Caco-2 (cell line): ENCODE data around the gene RPS18. TPM values are rescaled to one million over a fixed set of nuclear protein-coding genes. Genes with fewer than 3 reads are reported as not detected.

Experiments used
- BruUV-seq: library from RNA; stranded (reverse); fragments of 400-500 nt; replicated peaks from 2 replicates; lab custom pipeline; 2021; lab: Mats Ljungman, UMichigan
- CTCF ChIA-PET: fragments of 300-600 bp; sonication (Branson Sonifier 250); formaldehyde crosslinking; loops from one replicate; lab custom pipeline; 2022; ENCODE audit warnings: antibody characterized with exemption; lab: Charles Lee
- POLR2A ChIA-PET: fragments of 300-600 bp; sonication (Branson Sonifier 250); formaldehyde crosslinking; loops from one replicate; lab custom pipeline; 2022; ENCODE audit warnings: antibody characterized with exemption; lab: Charles Lee
- DNase-seq, 2 experiments: peaks; one replicate each; pipeline versions ENCODE4 v3.0.0 to v3.0.0-alpha.2; 2020 to 2022
- H3K27me3 ChIP-seq: replicated peaks from 2 replicates; pipeline ENCODE4 v1.6.0; 2011; ENCODE audit warnings: low read length; ENCODE audit not compliant: control insufficient read depth, insufficient read depth
- H3K36me3 ChIP-seq: 2 replicates; pipeline ENCODE4 v1.5.1; 2011; ENCODE audit warnings: low read length; ENCODE audit not compliant: control insufficient read depth, insufficient read depth
- H3K4me1 ChIP-seq: fragments of 250-450 bp; sonication (Bioruptor Pico); 2 replicates; pipeline ENCODE4 v1.5.1; 2020; ENCODE audit warnings: mild to moderate bottlenecking
- H3K4me3 ChIP-seq: 2 replicates; pipeline ENCODE4 v1.5.1; 2011; ENCODE audit warnings: low read depth, mild to moderate bottlenecking, control low read depth, low read length
- H3K9me3 ChIP-seq: fragments of 250-450 bp; sonication (Bioruptor Pico); 2 replicates; pipeline ENCODE4 v1.5.1; 2020; ENCODE audit warnings: mild to moderate bottlenecking, moderate library complexity
- H3K27ac Mint-ChIP-seq: one replicate; pipeline ENCODE4 v1.8.0; 2022; ENCODE audit warnings: mixed read lengths; ENCODE audit not compliant: unreplicated experiment
- H3K27me3 Mint-ChIP-seq: one replicate; pipeline ENCODE4 v1.8.0; 2022; ENCODE audit warnings: mixed read lengths; ENCODE audit not compliant: insufficient read depth, unreplicated experiment
- H3K36me3 Mint-ChIP-seq: one replicate; pipeline ENCODE4 v1.8.0; 2022; ENCODE audit warnings: mild to moderate bottlenecking, mixed read lengths; ENCODE audit not compliant: insufficient read depth, unreplicated experiment
- H3K4me1 Mint-ChIP-seq: one replicate; pipeline ENCODE4 v1.8.0; 2022; ENCODE audit warnings: low read depth, mixed read lengths; ENCODE audit not compliant: unreplicated experiment
- H3K4me3 Mint-ChIP-seq: one replicate; pipeline ENCODE4 v1.8.0; 2022; ENCODE audit warnings: mild to moderate bottlenecking, moderate library complexity, mixed read lengths; ENCODE audit not compliant: unreplicated experiment
- H3K9me3 Mint-ChIP-seq: one replicate; pipeline ENCODE4 v1.8.0; 2022; ENCODE audit warnings: mixed read lengths; ENCODE audit not compliant: unreplicated experiment
- intact Hi-C: fragments of 100-400 bp; cut with micrococcal nuclease; formaldehyde crosslinking; loops from one replicate; pipeline ENCODE4 v1.10.0; 2022; ENCODE audit not compliant: unreplicated experiment
- total RNA-seq: library from RNA; stranded (reverse); gene quantifications from 2 replicates; pipeline ENCODE4 v1.2.3, GENCODE V29; 2022
- TF ChIP-seq, protein P1 (sequence below), 2 experiments: fragments of 200-600 bp in 1 of 2; IDR thresholded peaks; 1 replicate in 1 of 2; 2 replicates in 1 of 2; pipeline versions ENCODE4 v1.5.1 to v1.8.0; 2011 to 2022; ENCODE audit warnings: antibody characterized with exemption in 1 of 2, control low read depth in 1 of 2, inconsistent platforms in 1 of 2, low read depth in 1 of 2, low read length in 1 of 2, mild to moderate bottlenecking in 1 of 2, moderate library complexity in 1 of 2; ENCODE audit not compliant: insufficient read depth in 1 of 2, severe bottlenecking in 1 of 2, unreplicated experiment in 1 of 2

RPS18 gene
- total RNA-seq, 1 experiment from 2014 or later = 2,340 TPM

GRCh38 chr6:33248643-33248931 is 23.3 kb upstream of the RPS18 start:
- H3K36me3 Mint-ChIP-seq = peaks cover 27% of the 10 kb centered on the region
- peaks cover 10% of the 10 kb centered on the region for H3K4me1 Mint-ChIP-seq
- ChIA-PET CTCF (interaction anchor here (0.7 to 2.1 kb wide), 12 partner anchors 12 to 538 kb away, joined by 3 to 15 read pairs (median 5); partner anchors contain the start of genes HSD17B8 and RING1), POLR2A (interaction anchor here (1.0 to 2.7 kb wide), 2 partner anchors 41 to 277 kb away, joined by 3 to 16 read pairs; partner anchors contain the start of gene RING1)
- Histone ChIP-seq H3K4me3 (peak overlapping the region; percentile 35), H3K36me3 (no peaks in the 10 kb centered on the region; the same call in 1 of the 2 replicates), H3K4me1 (peaks cover 5% of the 10 kb centered on the region; the same call in 1 of the 2 replicates), H3K9me3 (no peaks in the 10 kb centered on the region), H3K27me3 (no peaks in the 10 kb centered on the region)
- H3K27ac Mint-ChIP-seq = peak overlapping the region; percentile 75
- TSS peak; percentile 48 for BruUV-seq
- H3K9me3 Mint-ChIP-seq = no peaks in the 10 kb centered on the region
- intact Hi-C loops = loop anchor here (1.0 to 2.0 kb wide), 4 partner anchors 43 to 234 kb away; no protein-coding TSS in a partner anchor
- no peaks in the 10 kb centered on the region for H3K27me3 Mint-ChIP-seq
- TF ChIP-seq, protein P1, sequence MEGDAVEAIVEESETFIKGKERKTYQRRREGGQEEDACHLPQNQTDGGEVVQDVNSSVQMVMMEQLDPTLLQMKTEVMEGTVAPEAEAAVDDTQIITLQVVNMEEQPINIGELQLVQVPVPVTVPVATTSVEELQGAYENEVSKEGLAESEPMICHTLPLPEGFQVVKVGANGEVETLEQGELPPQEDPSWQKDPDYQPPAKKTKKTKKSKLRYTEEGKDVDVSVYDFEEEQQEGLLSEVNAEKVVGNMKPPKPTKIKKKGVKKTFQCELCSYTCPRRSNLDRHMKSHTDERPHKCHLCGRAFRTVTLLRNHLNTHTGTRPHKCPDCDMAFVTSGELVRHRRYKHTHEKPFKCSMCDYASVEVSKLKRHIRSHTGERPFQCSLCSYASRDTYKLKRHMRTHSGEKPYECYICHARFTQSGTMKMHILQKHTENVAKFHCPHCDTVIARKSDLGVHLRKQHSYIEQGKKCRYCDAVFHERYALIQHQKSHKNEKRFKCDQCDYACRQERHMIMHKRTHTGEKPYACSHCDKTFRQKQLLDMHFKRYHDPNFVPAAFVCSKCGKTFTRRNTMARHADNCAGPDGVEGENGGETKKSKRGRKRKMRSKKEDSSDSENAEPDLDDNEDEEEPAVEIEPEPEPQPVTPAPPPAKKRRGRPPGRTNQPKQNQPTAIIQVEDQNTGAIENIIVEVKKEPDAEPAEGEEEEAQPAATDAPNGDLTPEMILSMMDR (IDR thresholded peaks at IDR 0.05; ENCODE audit: insufficient read depth in 1 of 2, low read depth in 1 of 2, low read length in 1 of 2, severe bottlenecking in 1 of 2, unreplicated experiment in 1 of 2) = no peak
- H3K4me3 Mint-ChIP-seq = peak overlapping the region; percentile 85
- no peak for DNase-seq

DNA sequence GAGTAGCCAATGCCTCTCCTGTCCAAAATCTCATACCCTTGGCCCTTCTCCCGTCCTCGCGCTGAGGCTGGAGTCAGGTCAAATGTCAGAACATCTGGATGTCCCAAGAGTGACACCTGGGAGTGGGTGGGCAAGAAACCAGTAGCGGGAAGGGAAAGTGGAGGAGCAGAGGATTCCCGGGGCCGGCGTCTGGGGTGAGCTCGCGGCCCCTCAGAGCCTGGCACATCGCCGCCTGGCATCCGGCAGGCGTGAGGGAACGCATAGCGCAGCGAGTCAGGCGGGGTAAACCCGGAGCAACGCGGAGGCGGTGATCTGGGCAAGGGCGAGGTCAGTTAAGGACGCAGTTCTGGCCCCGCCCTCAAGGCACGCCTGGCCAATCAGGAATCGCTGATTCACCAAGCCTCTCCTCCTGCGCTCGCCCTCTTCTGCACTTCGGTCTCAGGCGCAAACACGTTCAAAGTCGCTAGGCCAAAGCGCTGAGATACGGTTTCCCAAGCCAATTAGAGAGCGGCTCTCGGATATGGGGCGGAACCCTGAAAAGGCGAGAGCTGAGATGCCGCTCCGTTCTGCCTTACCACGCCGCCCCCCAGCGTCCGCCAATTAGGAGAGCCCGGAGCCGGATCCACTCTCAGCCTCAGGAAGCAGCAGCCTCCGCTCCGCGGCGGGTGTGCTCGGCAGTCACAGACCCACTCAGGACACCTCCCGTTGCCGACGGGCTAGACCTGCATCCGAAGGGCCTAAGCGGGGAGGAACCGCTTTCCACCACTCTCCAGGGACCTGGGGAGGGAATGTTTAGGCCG is 22.7 kb upstream of the RPS18 start:
- peaks cover 27% of the 10 kb centered on the region for H3K36me3 Mint-ChIP-seq
- H3K27ac Mint-ChIP-seq = peak overlapping the region; percentile 75
- Histone ChIP-seq H3K36me3 (no peaks in the 10 kb centered on the region; the same call in 1 of the 2 replicates), H3K27me3 (no peaks in the 10 kb centered on the region), H3K4me3 (peak overlapping the region; percentile 49), H3K4me1 (peaks cover 5% of the 10 kb centered on the region; the same call in 1 of the 2 replicates), H3K9me3 (no peaks in the 10 kb centered on the region)
- H3K9me3 Mint-ChIP-seq = no peaks in the 10 kb centered on the region
- no peaks in the 10 kb centered on the region for H3K27me3 Mint-ChIP-seq
- CTCF ChIA-PET = interaction anchor here (0.6 to 2.1 kb wide), 14 partner anchors 13 to 1090 kb away, joined by 3 to 15 read pairs (median 4); partner anchors contain the start of genes HSD17B8, RING1, RPS18 and VPS52
- H3K4me1 Mint-ChIP-seq = peaks cover 10% of the 10 kb centered on the region
- H3K4me3 Mint-ChIP-seq = peak overlapping the region; percentile 85
- intact Hi-C loops = loop anchor here (1.0 to 2.0 kb wide), 6 partner anchors 22 to 355 kb away; partner anchors contain the start of gene VPS52
- TF ChIP-seq, protein P1 (IDR thresholded peaks at IDR 0.05; ENCODE audit: insufficient read depth in 1 of 2, low read depth in 1 of 2, low read length in 1 of 2, severe bottlenecking in 1 of 2, unreplicated experiment in 1 of 2) = peak in 1 of 2 experiments; percentile 3
- POLR2A ChIA-PET = interaction anchor here (0.5 to 2.7 kb wide), 5 partner anchors 22 to 277 kb away, joined by 3 to 18 read pairs (median 11); partner anchors contain the start of genes PFDN6, RING1, RPS18 and VPS52
- BruUV-seq = no TSS peak
- DNase-seq = peak; percentile 96 to 98
